CD4-positive, alpha-beta memory T cell (primary cell): ENCODE data around the gene ATP6V0E1. TPM values are rescaled to one million over a fixed set of nuclear protein-coding genes. Genes with fewer than 3 reads are reported as not detected.

Source experiments
- CTCF ChIA-PET: fragments of 350-600 bp; sonication (Branson Sonifier 250); formaldehyde crosslinking; loops from one replicate; lab custom pipeline; 2021; ENCODE audit warnings: inconsistent platforms; ENCODE audit not compliant: partially characterized antibody; lab: Charles Lee
- POLR2A ChIA-PET: fragments of 350-600 bp; sonication (Branson Sonifier 250); formaldehyde crosslinking; loops from one replicate; lab custom pipeline; 2021; ENCODE audit not compliant: partially characterized antibody; lab: Charles Lee
- DNase-seq, 5 donors: peaks; one replicate each; pipeline versions ENCODE4 v3.0.0 to v3.0.0-alpha.2; 2020 to 2022; ENCODE audit warnings: mixed read lengths in 1 of 5
- H3K27ac ChIP-seq: one replicate; pipeline ENCODE4 v1.7.0; 2013; ENCODE audit warnings: low read depth, low read length
- H3K27me3 ChIP-seq: 2 replicates; pipeline ENCODE4 v1.7.0; 2013; ENCODE audit warnings: mild to moderate bottlenecking, low read length, moderate library complexity; ENCODE audit not compliant: insufficient read depth
- H3K36me3 ChIP-seq: 2 replicates; pipeline ENCODE4 v1.7.0; 2013; ENCODE audit warnings: mild to moderate bottlenecking, low read length, moderate library complexity; ENCODE audit not compliant: insufficient read depth
- H3K4me1 ChIP-seq: 2 replicates; pipeline ENCODE4 v1.7.0; 2013; ENCODE audit warnings: mild to moderate bottlenecking, low read length, moderate library complexity; ENCODE audit not compliant: insufficient read depth
- H3K4me3 ChIP-seq, 2 donors: one replicate each; pipeline ENCODE4 v1.7.0; 2013; ENCODE audit warnings: low read length in 2 of 2, mild to moderate bottlenecking in 1 of 2
- H3K9me3 ChIP-seq, 2 donors: one replicate each; pipeline ENCODE4 v1.7.0; 2013; ENCODE audit warnings: low read length in 2 of 2, control low read depth in 1 of 2; ENCODE audit not compliant: control insufficient read depth in 1 of 2
- H3K27ac Mint-ChIP-seq, 7 donors: one replicate each; pipeline ENCODE4 v1.8.0; 2020 to 2021; ENCODE audit warnings: mixed read lengths in 7 of 7, mild to moderate bottlenecking in 6 of 7, inconsistent platforms in 3 of 7, moderate library complexity in 3 of 7
- H3K27me3 Mint-ChIP-seq, 2 donors: one replicate each; pipeline ENCODE4 v1.8.0; 2020 to 2021; ENCODE audit warnings: mixed read lengths in 2 of 2
- H3K36me3 Mint-ChIP-seq, 2 donors: one replicate each; pipeline ENCODE4 v1.8.0; 2020 to 2021; ENCODE audit warnings: mixed read lengths in 2 of 2, inconsistent platforms in 1 of 2, mild to moderate bottlenecking in 1 of 2
- H3K4me1 Mint-ChIP-seq, 4 donors: one replicate each; pipeline ENCODE4 v1.8.0; 2020 to 2021; ENCODE audit warnings: mixed read lengths in 4 of 4, mild to moderate bottlenecking in 1 of 4
- H3K4me3 Mint-ChIP-seq, 8 donors: one replicate each; pipeline ENCODE4 v1.8.0; 2020 to 2021; ENCODE audit warnings: mixed read lengths in 8 of 8, mild to moderate bottlenecking in 7 of 8, moderate library complexity in 6 of 8, inconsistent platforms in 3 of 8
- H3K9me3 Mint-ChIP-seq, 8 donors: one replicate each; pipeline ENCODE4 v1.8.0; 2020 to 2021; ENCODE audit warnings: mixed read lengths in 8 of 8, mild to moderate bottlenecking in 5 of 8, inconsistent platforms in 3 of 8, moderate library complexity in 1 of 8
- intact Hi-C: fragments of 100-400 bp; cut with micrococcal nuclease; formaldehyde crosslinking; loops from one replicate; pipeline ENCODE4 v1.15.1; 2023
- polyA plus RNA-seq, 2 donors: library from polyadenylated mRNA; unstranded; fragments of 300-500 nt; fragmentation: Illumina TruSeq; gene quantifications; one replicate each; pipeline ENCODE4 v1.2.3, GENCODE V29; 2021
- total RNA-seq, 2 experiments: library from RNA; stranded (reverse); gene quantifications; one replicate each; pipeline ENCODE4 v1.2.3, GENCODE V29; 2021

ATP6V0E1 gene
- total and polyA plus RNA-seq, 4 experiments from 2014 or later, result 158 to 559 (median 304) TPM

DNA sequence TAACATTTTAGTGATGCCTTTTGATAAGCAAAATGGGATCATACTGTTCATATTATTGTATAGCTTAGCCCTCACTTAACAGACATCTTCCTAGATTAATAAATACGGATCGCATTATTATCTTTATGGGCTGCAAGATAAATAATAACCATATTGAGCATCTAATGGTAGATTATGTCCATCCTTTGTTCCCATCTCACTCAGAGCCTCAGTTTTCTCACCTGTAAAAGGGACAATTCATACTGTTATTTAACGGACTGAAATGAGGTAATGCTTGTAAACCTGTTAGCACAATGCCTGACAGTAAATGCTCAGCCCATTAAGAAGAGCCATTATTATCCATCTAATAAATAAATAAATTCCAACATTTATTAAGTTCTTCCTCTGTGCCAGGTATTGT lies 27.3 kb upstream of the ATP6V0E1 start:
- Histone ChIP-seq H3K27me3 (no peaks in the 10 kb centered on the region), H3K9me3 (no peaks in the 10 kb centered on the region), H3K4me1 (peaks cover 16% of the 10 kb centered on the region), H3K36me3 (no peaks in the 10 kb centered on the region), H3K27ac (no peak overlapping the region), H3K4me3 (no peak overlapping the region)
- Mint-ChIP-seq H3K4me1 (peaks cover 14 to 43% (median 23%) of the 10 kb centered on the region in 4 donors), H3K36me3 (peaks cover 4 to 18% of the 10 kb centered on the region in 2 donors), H3K27me3 (no peaks in the 10 kb centered on the region), H3K4me3 (no peak overlapping the region), H3K27ac (no peak overlapping the region), H3K9me3 (no peaks in the 10 kb centered on the region)
- DNase-seq, result no peak
- CTCF ChIA-PET, result interaction anchor here (0.6 to 1.5 kb wide), 2 partner anchors 184 to 243 kb away, joined by 3 read pairs; no protein-coding TSS in a partner anchor
- intact Hi-C loops, result no loop called here
- POLR2A ChIA-PET, result no interaction called here

DNA sequence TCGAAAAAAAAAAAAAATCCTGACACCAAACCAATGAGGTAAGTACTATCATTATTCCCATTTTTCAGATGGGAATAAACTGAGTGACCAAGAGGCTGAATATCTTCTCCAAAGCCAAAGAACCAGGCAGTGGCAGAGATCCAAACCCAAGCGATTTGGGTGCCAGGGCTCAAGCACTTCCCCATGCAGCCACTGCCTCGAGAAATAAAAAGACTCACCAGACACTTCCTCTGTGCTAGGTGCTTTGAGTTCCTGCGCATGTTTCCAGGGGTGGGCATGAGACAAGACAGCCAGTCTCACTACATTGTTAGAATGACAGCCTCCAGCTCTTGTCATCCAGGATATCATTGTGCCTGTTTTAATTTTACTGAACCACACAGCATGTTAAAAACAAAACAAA lies 26.6 kb upstream of the ATP6V0E1 start:
- ChIA-PET POLR2A (no interaction called here), CTCF (interaction anchor here (1.5 kb wide), 1 partner anchor 244 kb away, joined by 3 read pairs; no protein-coding TSS in a partner anchor)
- Histone ChIP-seq H3K4me1 (peaks cover 16% of the 10 kb centered on the region), H3K27me3 (no peaks in the 10 kb centered on the region), H3K27ac (no peak overlapping the region), H3K36me3 (no peaks in the 10 kb centered on the region), H3K4me3 (no peak overlapping the region), H3K9me3 (no peaks in the 10 kb centered on the region)
- Mint-ChIP-seq H3K27me3 (no peaks in the 10 kb centered on the region), H3K4me3 (peak overlapping the region in 2 of 8 donors; percentile 22 to 48), H3K4me1 (peaks cover 18 to 43% (median 27%) of the 10 kb centered on the region in 4 donors), H3K27ac (peak overlapping the region in 1 of 7 donors; percentile 96), H3K36me3 (peaks cover 7 to 13% of the 10 kb centered on the region in 2 donors), H3K9me3 (no peaks in the 10 kb centered on the region)
- intact Hi-C loops, result no loop called here
- DNase-seq, result peak in 1 of 5 donors; percentile 4

GRCh38 chr5:172957458-172957857 lies 26.1 kb upstream of the ATP6V0E1 start:
- Mint-ChIP-seq H3K4me3 (peak overlapping the region in 7 of 8 donors; percentile 3 to 48 (median 35)), H3K36me3 (peaks cover 8 to 13% of the 10 kb centered on the region in 2 donors), H3K27ac (peak overlapping the region in 4 of 7 donors; percentile 9 to 96 (median 30)), H3K4me1 (peaks cover 18 to 43% (median 28%) of the 10 kb centered on the region in 4 donors), H3K27me3 (no peaks in the 10 kb centered on the region), H3K9me3 (no peaks in the 10 kb centered on the region)
- no peaks in the 10 kb centered on the region for H3K9me3 ChIP-seq
- H3K4me1 ChIP-seq, result peaks cover 16% of the 10 kb centered on the region
- ChIA-PET CTCF (interaction anchor here (1.5 kb wide), 1 partner anchor 244 kb away, joined by 3 read pairs; no protein-coding TSS in a partner anchor), POLR2A (no interaction called here)
- H3K27ac ChIP-seq, result no peak overlapping the region
- no peaks in the 10 kb centered on the region for H3K36me3 ChIP-seq
- intact Hi-C loops, result no loop called here
- no peak overlapping the region for H3K4me3 ChIP-seq
- no peak for DNase-seq
- H3K27me3 ChIP-seq, result no peaks in the 10 kb centered on the region

DNA sequence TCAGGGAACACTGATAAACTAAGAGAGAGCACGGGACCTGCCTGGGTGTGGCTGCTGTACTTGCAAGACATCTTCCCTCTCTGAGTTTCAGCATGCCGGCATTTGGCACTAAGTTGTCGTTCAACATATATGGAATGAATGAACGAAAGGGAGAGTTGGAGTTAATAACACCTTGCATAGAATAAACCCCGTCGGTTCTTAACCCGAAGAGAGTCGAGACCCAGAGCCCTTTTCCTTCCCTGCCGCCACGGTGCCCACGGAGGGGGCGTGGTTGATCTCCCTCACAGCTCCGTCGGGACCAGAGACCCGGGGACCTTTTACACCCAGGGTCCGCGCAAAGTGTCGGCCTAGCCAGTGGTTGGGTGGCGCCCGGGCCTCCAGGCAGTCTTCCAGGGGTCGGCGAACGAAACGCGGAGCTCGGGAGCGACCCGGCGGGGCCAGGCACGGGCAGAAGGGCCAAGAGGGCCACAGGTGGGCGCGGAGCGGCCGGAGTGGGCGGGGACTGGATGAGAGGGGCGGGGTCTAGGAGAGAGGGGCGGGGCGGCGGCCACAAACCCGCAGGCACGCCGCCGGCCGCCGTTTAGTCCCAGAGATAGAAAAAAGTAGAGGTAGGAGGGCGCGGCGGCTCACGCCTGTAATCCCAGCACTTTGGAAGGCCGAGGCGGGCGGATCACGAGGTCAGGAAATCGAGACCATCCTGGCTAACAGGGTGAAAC lies 25.1 kb upstream of the ATP6V0E1 start:
- Mint-ChIP-seq H3K4me3 (peak overlapping the region; percentile 86 to 98 (median 96)), H3K36me3 (peaks cover 10 to 16% of the 10 kb centered on the region in 2 donors), H3K9me3 (no peaks in the 10 kb centered on the region), H3K4me1 (peaks cover 18 to 43% (median 27%) of the 10 kb centered on the region in 4 donors), H3K27me3 (no peaks in the 10 kb centered on the region), H3K27ac (peak overlapping the region; percentile 92 to 99 (median 98))
- Histone ChIP-seq H3K4me3 (peak overlapping the region in 1 of 2 donors; percentile 97), H3K4me1 (peaks cover 16% of the 10 kb centered on the region), H3K27me3 (no peaks in the 10 kb centered on the region), H3K27ac (peak overlapping the region; percentile 82), H3K36me3 (no peaks in the 10 kb centered on the region), H3K9me3 (no peaks in the 10 kb centered on the region)
- peak; percentile 62 to 70 (median 67) for DNase-seq
- CTCF ChIA-PET, result interaction anchor here (0.7 to 2.4 kb wide), 20 partner anchors 10 to 625 kb away, joined by 3 to 14 read pairs (median 4); partner anchors contain the start of genes ATP6V0E1 and BNIP1
- intact Hi-C loops, result loop anchor here (1.0 to 2.0 kb wide), 7 partner anchors 25 to 658 kb away; partner anchors contain the start of genes ATP6V0E1, BNIP1 and BOD1
- POLR2A ChIA-PET, result interaction anchor here (0.7 to 3.6 kb wide), 17 partner anchors 10 to 782 kb away, joined by 3 to 23 read pairs (median 4); partner anchors contain the start of genes ATP6V0E1, BNIP1 and DUSP1

DNA sequence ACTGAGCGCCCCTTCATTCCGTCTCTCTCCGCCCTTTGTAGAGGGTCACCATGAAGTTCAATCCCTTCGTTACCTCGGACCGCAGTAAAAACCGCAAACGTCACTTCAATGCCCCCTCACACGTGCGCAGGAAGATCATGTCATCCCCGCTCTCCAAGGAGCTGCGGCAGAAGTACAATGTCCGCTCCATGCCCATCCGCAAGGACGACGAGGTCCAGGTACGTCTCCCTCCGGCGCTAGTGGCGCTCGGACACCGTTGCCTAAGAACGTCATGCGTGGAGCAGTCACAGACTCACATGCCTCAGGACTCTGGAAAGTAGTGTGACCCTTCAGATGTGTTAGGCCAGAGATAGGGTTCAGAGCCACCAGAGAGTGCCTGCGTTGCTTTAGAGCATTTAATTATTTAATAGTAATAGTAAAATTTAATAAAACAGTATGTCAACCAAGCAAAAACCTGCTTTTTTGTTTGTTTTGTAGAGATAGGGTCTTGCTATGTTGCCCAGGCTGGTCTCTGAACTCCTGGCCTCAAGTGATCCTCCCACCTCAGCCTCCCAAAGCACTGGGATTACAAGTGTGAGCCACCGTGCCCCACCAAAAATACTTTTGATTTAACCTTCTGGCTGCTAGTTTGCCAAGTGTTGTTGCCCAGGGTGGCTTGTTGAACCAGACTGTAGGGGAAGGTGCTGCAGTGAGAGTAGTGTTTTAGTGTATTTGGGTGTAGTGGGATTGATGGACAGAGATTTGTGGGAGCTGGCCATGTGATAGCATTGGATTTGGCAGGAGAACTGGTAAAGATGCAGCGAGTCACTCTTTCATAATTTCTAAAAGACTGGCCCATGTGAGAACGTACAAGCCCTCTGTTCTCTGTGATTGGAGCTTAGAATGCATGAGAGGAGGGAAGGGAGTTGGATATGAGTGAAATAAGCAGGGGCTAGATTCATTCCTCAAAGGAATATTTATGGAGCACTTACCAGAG lies 23.5 kb upstream of the ATP6V0E1 start:
- Mint-ChIP-seq H3K4me3 (peak overlapping the region; percentile 86 to 98 (median 96)), H3K4me1 (peaks cover 16 to 36% (median 28%) of the 10 kb centered on the region in 4 donors), H3K9me3 (no peaks in the 10 kb centered on the region), H3K27me3 (no peaks in the 10 kb centered on the region), H3K36me3 (peaks cover 18 to 23% of the 10 kb centered on the region in 2 donors), H3K27ac (peak overlapping the region; percentile 92 to 99 (median 98))
- ChIA-PET CTCF (interaction anchor here (0.6 to 2.4 kb wide), 24 partner anchors 8 to 247 kb away, joined by 3 to 14 read pairs (median 4); partner anchors contain the start of genes ATP6V0E1 and BNIP1), POLR2A (interaction anchor here (0.6 to 3.6 kb wide), 17 partner anchors 9 to 246 kb away, joined by 3 to 23 read pairs (median 5); partner anchors contain the start of genes ATP6V0E1, BNIP1 and DUSP1)
- peak in 1 of 5 donors; percentile 7 for DNase-seq
- peak overlapping the region; percentile 82 for H3K27ac ChIP-seq
- no peaks in the 10 kb centered on the region for H3K36me3 ChIP-seq
- no peaks in the 10 kb centered on the region for H3K9me3 ChIP-seq
- H3K4me1 ChIP-seq, result peaks cover 16% of the 10 kb centered on the region
- intact Hi-C loops, result loop anchor here (1.0 to 2.0 kb wide), 7 partner anchors 23 to 656 kb away; partner anchors contain the start of genes ATP6V0E1, BNIP1 and BOD1
- peak overlapping the region; percentile 97 to 98 for H3K4me3 ChIP-seq
- no peaks in the 10 kb centered on the region for H3K27me3 ChIP-seq

DNA sequence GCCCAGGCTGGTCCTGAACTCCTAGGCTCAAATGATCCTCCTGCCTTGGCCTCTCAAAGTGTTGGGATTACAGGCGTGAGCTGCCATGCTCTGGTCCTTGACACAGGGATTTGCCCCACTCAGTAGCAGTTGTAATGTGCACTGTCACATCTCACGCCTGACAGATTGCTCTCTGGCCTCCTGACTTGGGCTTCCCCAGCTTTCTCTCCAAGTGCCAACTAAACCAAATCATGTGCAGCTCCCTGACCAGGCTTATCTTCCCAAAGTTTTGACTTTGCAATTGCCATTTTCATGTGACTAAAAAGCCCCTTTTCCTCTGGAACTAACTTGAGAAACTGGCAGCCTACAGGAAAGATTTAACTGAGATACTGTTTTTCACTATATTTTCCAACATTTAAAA lies 13.7 kb upstream of the ATP6V0E1 start:
- no peaks in the 10 kb centered on the region for H3K4me1 Mint-ChIP-seq
- H3K27ac Mint-ChIP-seq, result peak overlapping the region in 1 of 7 donors; percentile 59
- Histone ChIP-seq H3K27ac (no peak overlapping the region), H3K9me3 (no peaks in the 10 kb centered on the region), H3K27me3 (no peaks in the 10 kb centered on the region), H3K4me3 (no peak overlapping the region), H3K4me1 (no peaks in the 10 kb centered on the region), H3K36me3 (peaks cover 10% of the 10 kb centered on the region)
- CTCF ChIA-PET, result no interaction called here
- H3K27me3 Mint-ChIP-seq, result peaks cover 0 to 2% of the 10 kb centered on the region in 2 donors
- intact Hi-C loops, result no loop called here
- H3K36me3 Mint-ChIP-seq, result peaks cover 26 to 27% of the 10 kb centered on the region in 2 donors
- DNase-seq, result no peak
- no peak overlapping the region for H3K4me3 Mint-ChIP-seq
- H3K9me3 Mint-ChIP-seq, result no peaks in the 10 kb centered on the region
- POLR2A ChIA-PET, result no interaction called here
